Activated CD8-positive, alpha-beta memory T cell treated with anti-CD3 and anti-CD28 coated beads for 1 hour (primary cell): ENCODE measurements around the gene AGBL2.
"Not testable (repeated sequence)": the region's sequence is repeated elsewhere in the genome, so short reads cannot be mapped to it uniquely, and the experiment has no call there.

ENCODE experiments used
- DNase-seq, 2 donors: peaks; one replicate each; pipeline ENCODE4 v3.0.0-alpha.2; 2020; ENCODE audit warnings: low read depth in 1 of 2; ENCODE audit errors: extremely low read depth in 1 of 2

AGBL2 gene

DNA sequence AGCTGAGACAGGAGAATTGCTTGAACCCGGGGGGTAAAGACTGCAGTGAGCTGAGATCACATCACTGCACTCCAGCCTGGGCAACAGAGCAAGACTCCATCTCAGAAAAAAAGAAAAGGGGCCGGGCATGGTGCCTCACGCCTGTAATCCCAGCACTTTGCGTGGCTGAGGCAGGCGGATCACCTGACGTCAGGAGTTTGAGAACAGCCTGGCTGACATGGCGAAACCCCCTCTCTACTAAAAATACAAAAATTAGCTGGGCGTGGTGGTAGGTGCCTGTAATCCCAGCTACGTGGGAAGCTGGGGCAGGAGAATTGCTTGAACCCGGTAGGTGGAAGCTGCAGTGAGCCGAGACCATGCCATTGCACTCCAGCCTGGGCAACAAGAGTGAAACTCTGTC, 78.8 kb downstream of the AGBL2 start:
- not testable (repeated sequence) for DNase-seq

- DNase-seq = no peak
These were observed 83.7 kb downstream of the AGBL2 start for GRCh38 chr11:47631473-47631872.

DNA sequence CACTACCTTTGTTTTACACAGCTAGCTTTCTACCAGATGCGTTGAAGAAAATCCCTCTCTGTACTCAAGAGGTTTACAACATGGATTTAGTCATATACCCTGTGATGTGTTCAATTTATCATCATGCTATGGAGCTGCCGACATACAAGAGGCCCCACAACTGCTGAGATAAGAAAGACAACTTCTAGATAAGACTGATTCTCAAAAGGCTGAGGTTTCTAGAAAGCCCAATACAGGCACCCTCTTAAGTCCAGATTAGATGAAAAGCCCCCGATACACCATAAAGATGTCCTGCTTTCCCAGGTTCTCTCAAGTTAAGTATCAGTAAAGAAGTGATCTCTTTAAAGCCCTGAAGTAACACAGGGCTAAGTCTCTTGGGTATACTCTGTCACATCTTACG, 87.1 kb downstream of the AGBL2 start:
- no peak for DNase-seq

DNA sequence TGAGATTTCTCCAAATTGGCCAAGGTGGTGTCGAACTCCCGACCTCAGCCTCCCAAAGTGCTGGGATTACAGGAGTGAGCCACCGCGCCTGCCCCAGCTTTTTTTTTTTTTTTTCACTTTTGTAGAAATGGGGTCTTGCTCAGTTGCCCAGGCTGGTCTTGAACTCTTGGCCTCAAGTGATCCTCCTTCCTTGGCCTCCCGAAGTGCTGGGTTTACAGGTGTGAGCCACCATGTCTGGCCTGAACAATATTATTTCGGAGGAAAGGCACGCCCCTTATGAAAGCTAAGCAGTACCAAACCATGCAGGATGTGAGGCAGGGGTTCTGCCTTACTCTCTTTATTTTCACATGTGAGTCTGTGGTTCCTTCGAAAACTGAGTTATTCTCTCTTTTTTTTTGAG, 88.9 kb downstream of the AGBL2 start:
- DNase-seq = no peak

DNA sequence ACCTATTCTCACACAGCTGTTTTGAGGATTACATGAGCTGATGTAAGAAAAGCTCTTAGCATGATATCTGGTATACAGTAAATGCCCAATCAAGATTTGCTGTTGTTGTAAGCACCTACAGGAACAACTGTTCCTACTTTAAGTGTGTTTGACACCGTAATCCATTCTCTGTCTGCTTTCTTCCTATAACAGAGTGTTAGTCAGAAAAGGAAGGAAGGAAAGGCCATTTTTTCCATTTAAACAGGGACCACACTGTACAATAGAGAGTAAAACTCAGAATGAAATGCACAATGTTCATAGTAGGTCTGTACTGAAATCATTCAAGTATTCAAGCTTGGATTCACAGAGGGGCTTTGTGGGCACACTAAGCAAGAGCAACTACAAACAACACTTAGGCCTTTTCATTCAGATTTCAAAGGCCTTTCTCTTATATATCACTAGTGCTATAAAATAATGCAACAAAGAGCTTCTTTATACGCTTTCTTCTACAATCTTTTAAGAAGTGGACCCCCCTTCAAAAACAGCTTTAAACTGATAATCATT, 94.3 kb downstream of the AGBL2 start:
- no peak for DNase-seq

- no peak for DNase-seq
These were observed 97.8 kb downstream of the AGBL2 start for GRCh38 chr11:47617417-47617809.

GRCh38 chr11:47616726-47617416, 98.3 kb downstream of the AGBL2 start:
- DNase-seq = no peak

- DNase-seq = no peak
These were observed 99.9 kb downstream of the AGBL2 start for GRCh38 chr11:47615249-47615648.

DNA sequence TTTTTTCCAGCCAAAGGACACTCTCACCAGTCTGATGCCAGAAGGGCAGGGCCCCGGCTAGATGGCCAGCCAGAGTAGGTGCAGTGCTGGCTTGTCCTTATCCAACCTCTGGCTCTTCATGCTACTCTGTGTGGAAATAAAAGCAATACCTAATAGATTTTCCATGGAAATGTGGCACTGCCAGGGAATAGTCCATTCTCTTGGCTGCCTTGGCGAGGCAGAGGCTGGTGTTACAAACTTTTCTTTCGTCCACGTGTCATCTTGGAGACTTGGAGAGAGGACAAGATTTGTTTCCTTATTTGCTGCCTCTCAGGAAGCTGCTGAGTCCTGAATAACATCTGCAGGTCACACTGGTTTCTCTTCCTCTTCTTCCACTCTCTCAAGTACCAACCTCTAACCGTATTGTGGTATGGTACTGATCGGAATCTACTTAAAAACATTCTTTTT, 103.8 kb downstream of the AGBL2 start:
- no peak for DNase-seq

DNA sequence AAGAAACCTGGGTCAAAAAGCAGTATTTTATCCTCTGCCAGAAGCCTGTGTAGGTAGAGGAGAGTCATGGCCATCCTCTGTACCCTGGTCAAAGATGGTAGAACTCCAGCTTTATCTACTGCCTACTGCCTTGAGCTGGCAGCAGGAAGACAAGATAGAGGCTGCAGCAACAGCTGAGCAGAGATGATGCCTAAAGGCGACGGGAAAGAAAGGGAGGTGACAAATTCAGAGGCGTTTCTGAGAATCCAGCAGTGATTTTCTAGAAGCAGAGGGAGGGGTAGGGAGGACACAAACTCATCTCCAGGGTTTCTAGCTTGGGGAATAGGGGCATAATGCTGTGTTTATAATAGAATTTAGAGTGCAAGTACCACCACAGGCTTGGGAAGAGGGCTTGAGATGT, 105.5 kb downstream of the AGBL2 start:
- no peak for DNase-seq
